DOHH2 (cell line): ENCODE results near the gene ACP2.
"Not testable (repeated sequence)": the region's sequence is repeated elsewhere in the genome, so short reads cannot be mapped to it uniquely, and the experiment has no call there.

Experiments used
- H3F3A ChIP-seq: fragments of 200-600 bp; sonication (generic), shearing (Covaris generic); 2 replicates; pipeline ENCODE4 v1.6.0; 2016; ENCODE audit warnings: antibody characterized with exemption, mild to moderate bottlenecking; ENCODE audit not compliant: control insufficient read depth, insufficient read depth
- H3K27ac ChIP-seq: fragments of 200-600 bp; sonication (generic); 2 replicates; pipeline ENCODE4 v1.5.1; 2014; ENCODE audit warnings: low read depth, mild to moderate bottlenecking, low read length, moderate library complexity
- H3K27me3 ChIP-seq: fragments of 200-600 bp; sonication (generic); 2 replicates; pipeline ENCODE4 v1.6.1; 2014; ENCODE audit warnings: mild to moderate bottlenecking, low read length, mixed read lengths; ENCODE audit not compliant: control insufficient read depth
- H3K36me3 ChIP-seq: fragments of 200-600 bp; sonication (generic); 2 replicates; pipeline ENCODE4 v1.6.1; 2014; ENCODE audit warnings: mild to moderate bottlenecking, low read length, moderate library complexity, mixed read lengths; ENCODE audit not compliant: control insufficient read depth
- H3K4me1 ChIP-seq: fragments of 200-600 bp; sonication (generic); 2 replicates; pipeline ENCODE4 v1.6.1; 2014; ENCODE audit warnings: mild to moderate bottlenecking, low read length, mixed read lengths; ENCODE audit not compliant: control insufficient read depth
- H3K4me2 ChIP-seq: fragments of 200-600 bp; sonication (generic); 2 replicates; pipeline ENCODE4 v1.6.0; 2014; ENCODE audit warnings: mild to moderate bottlenecking, low read length, moderate library complexity
- H3K4me3 ChIP-seq: fragments of 200-600 bp; sonication (generic); 2 replicates; pipeline ENCODE4 v1.5.1; 2014; ENCODE audit warnings: mild to moderate bottlenecking, low read length, mixed read lengths
- H3K79me2 ChIP-seq: fragments of 200-600 bp; sonication (generic); 2 replicates; pipeline ENCODE4 v1.6.1; 2014; ENCODE audit warnings: mild to moderate bottlenecking, low read length, mixed read lengths; ENCODE audit not compliant: control insufficient read depth
- H3K9me2 ChIP-seq: fragments of 200-600 bp; sonication (generic); replicated peaks from 2 replicates; pipeline ENCODE4 v1.6.1; 2014; ENCODE audit warnings: mild to moderate bottlenecking, low read length, mixed read lengths; ENCODE audit not compliant: control insufficient read depth
- H3K9me3 ChIP-seq: fragments of 200-600 bp; sonication (generic); 2 replicates; pipeline ENCODE4 v1.6.1; 2014; ENCODE audit warnings: antibody characterized with exemption, low read length, mixed read lengths; ENCODE audit not compliant: control insufficient read depth, insufficient read depth
- H4K20me1 ChIP-seq: fragments of 200-600 bp; sonication (generic); 2 replicates; pipeline ENCODE4 v1.6.0; 2014; ENCODE audit warnings: low read depth, mild to moderate bottlenecking, antibody characterized with exemption, low read length, moderate library complexity; ENCODE audit not compliant: control insufficient read depth, insufficient read depth
- EZH2phosphoT487 ChIP-seq: fragments of 200-600 bp; sonication (generic); IDR thresholded peaks from 2 replicates; pipeline ENCODE4 v1.6.1; 2017; ENCODE audit warnings: borderline replicate concordance, mild to moderate bottlenecking, antibody characterized with exemption, low read length, moderate library complexity, mixed read lengths
- TF ChIP-seq, protein P1 (sequence below): fragments of 200-600 bp; sonication (generic); IDR thresholded peaks from one replicate; pipeline ENCODE4 v1.5.1; 2014; ENCODE audit warnings: antibody characterized with exemption, mild to moderate bottlenecking, low read depth, low read length; ENCODE audit not compliant: poor library complexity, severe bottlenecking

ACP2 gene

DNA sequence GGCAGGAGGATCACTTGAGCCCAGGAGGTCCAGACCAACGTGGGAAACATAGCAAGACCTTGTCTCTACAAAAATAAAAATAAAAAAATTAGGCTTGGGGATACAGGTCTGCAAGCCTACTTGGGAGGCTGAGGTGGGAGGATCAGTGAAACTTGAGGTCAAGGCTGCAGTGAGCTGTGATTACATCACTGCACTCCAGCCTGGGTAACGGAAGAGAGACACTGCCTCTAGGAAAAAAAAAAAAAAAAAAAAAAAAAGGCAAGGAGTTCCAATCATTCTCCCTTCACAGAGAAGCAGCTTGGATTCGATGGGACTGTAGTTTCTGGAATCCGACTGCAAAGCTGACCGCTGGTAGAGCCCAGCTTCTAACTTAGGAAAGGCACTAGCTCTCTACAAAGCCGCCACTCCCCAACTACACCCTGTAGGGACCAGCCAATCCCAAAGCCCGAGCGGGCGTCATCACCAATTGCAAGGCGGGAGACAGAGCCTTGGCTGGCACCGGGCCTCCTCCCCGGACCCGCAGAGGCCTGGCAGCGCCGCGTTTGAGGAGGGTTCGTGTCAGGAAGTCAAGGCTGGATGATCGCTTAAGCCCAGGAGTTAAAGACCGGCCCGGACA, 34.6 kb downstream of the ACP2 start:
- Histone ChIP-seq H3K79me2 (peaks cover 24% of the 10 kb centered on the region), H3K27ac (0 out of 2 replicates have a peak overlapping the region, but pooled peaks have one; percentile 84), H3K9me3 (no peaks in the 10 kb centered on the region), H3F3A (peaks cover 4% of the 10 kb centered on the region; the same call in 1 of the 2 replicates), H3K4me1 (peaks cover 46% of the 10 kb centered on the region), H3K36me3 (peaks cover 16% of the 10 kb centered on the region), H4K20me1 (no peaks in the 10 kb centered on the region), H3K9me2 (no peaks in the 10 kb centered on the region), H3K4me3 (peak overlapping the region; percentile 100), H3K27me3 (no peaks in the 10 kb centered on the region; the same call in 1 of the 2 replicates), H3K4me2 (peak overlapping the region; percentile 86)
- TF ChIP-seq, protein P1, sequence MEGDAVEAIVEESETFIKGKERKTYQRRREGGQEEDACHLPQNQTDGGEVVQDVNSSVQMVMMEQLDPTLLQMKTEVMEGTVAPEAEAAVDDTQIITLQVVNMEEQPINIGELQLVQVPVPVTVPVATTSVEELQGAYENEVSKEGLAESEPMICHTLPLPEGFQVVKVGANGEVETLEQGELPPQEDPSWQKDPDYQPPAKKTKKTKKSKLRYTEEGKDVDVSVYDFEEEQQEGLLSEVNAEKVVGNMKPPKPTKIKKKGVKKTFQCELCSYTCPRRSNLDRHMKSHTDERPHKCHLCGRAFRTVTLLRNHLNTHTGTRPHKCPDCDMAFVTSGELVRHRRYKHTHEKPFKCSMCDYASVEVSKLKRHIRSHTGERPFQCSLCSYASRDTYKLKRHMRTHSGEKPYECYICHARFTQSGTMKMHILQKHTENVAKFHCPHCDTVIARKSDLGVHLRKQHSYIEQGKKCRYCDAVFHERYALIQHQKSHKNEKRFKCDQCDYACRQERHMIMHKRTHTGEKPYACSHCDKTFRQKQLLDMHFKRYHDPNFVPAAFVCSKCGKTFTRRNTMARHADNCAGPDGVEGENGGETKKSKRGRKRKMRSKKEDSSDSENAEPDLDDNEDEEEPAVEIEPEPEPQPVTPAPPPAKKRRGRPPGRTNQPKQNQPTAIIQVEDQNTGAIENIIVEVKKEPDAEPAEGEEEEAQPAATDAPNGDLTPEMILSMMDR = no peak
- no peak for TF ChIP-seq EZH2phosphoT487

GRCh38 chr11:47212938-47213337, 35.7 kb downstream of the ACP2 start:
- no peak for TF ChIP-seq EZH2phosphoT487
- Histone ChIP-seq H3K27me3 (no peaks in the 10 kb centered on the region; the same call in 1 of the 2 replicates), H4K20me1 (no peaks in the 10 kb centered on the region), H3K79me2 (peaks cover 19% of the 10 kb centered on the region), H3K36me3 (peaks cover 13% of the 10 kb centered on the region), H3K4me1 (peaks cover 35% of the 10 kb centered on the region), H3K27ac (no peak overlapping the region), H3K4me3 (no peak overlapping the region), H3K9me2 (no peaks in the 10 kb centered on the region), H3K4me2 (no peak overlapping the region), H3K9me3 (no peaks in the 10 kb centered on the region), H3F3A (peaks cover 4% of the 10 kb centered on the region; the same call in 1 of the 2 replicates)

GRCh38 chr11:47208628-47209027, 40.0 kb downstream of the ACP2 start:
- Histone ChIP-seq H3K4me1 (no peaks in the 10 kb centered on the region; the same call in 1 of the 2 replicates), H3K27ac (no peak overlapping the region), H3F3A (no peaks in the 10 kb centered on the region), H3K4me3 (no peak overlapping the region), H3K79me2 (no peaks in the 10 kb centered on the region), H3K9me3 (no peaks in the 10 kb centered on the region), H3K9me2 (no peaks in the 10 kb centered on the region), H3K27me3 (peaks cover 2% of the 10 kb centered on the region; the same call in 1 of the 2 replicates), H3K36me3 (no peaks in the 10 kb centered on the region), H3K4me2 (no peak overlapping the region), H4K20me1 (no peaks in the 10 kb centered on the region)
- TF ChIP-seq EZH2phosphoT487 = no peak
- TF ChIP-seq, protein P1 = no peak

DNA sequence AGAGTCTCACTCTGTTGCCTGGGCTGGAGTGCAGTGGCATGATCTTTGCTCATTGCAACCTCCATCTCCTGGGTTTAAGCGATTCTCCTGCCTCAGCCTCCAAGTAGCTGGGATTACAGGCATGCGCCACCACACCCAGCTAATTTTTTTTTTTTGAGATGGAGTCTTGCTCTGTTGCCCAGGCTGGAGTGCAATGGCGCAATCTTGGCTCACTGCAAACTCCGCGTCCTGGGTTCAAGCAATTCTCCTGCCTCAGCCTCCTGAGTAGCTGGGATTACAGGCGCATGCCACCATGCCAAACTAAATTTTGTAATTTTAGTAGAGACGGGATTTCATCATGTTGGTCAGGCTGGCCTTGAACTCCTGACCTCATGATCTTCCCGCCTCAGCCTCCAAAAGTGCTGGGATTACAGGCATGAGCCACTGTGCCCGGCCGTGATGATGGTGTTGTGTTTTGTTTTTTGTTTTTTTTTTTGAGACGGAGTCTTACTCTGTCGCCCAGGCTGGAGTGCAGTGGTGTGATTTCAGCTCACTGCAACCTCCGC, 40.5 kb downstream of the ACP2 start:
- not testable (repeated sequence) for H3F3A ChIP-seq, H3K9me3 ChIP-seq, H3K36me3 ChIP-seq, H3K9me2 ChIP-seq, H3K4me3 ChIP-seq, H4K20me1 ChIP-seq, H3K4me1 ChIP-seq, H3K79me2 ChIP-seq, H3K4me2 ChIP-seq, H3K27me3 ChIP-seq, H3K27ac ChIP-seq
